Measurements from ENCODE around the gene SLC8A1. TPM values are rescaled to one million over a fixed set of nuclear protein-coding genes. Genes with fewer than 3 reads are reported as not detected.

SLC8A1 gene
- total RNA-seq, 1 experiment from 2014 or later = 1.6 TPM

DNA sequence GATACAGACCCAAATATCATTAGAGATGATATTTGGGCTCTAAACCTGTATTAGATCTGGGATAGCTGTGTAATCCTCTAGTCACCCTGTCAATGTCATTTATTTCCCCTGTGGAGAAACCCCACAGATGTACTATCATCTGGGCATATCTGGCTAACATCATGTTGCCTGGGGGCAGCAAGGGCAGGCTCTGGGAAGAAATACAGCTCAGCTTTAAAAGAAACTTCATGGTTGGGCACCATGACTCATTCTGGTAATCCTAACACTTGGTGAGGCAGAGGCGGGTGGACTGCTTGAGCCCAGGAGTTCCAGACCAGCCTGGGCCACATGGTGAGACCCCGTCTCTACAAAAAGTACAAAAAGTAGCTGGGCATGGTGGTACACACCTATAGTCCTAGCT, 282.5 kb downstream of the SLC8A1 start:
- no TSS peak for BruUV-seq (replicated peaks)
- peak; percentile 8 for DNase-seq (ENCODE audit: unreplicated experiment)
- Mint-ChIP-seq H3K27me3 (ENCODE audit: insufficient read depth, unreplicated experiment) (no peaks in the 10 kb centered on the region), H3K27ac (ENCODE audit: low read depth, unreplicated experiment) (no peak overlapping the region), H3K4me1 (ENCODE audit: insufficient read depth, unreplicated experiment) (no peaks in the 10 kb centered on the region), H3K36me3 (ENCODE audit: insufficient read depth, unreplicated experiment) (no peaks in the 10 kb centered on the region), H3K4me3 (ENCODE audit: unreplicated experiment) (no peak overlapping the region), H3K9me3 (ENCODE audit: unreplicated experiment) (no peaks in the 10 kb centered on the region)
- intact Hi-C loops (cut with micrococcal nuclease) = no loop called here
- ChIA-PET POLR2A (no interaction called here), CTCF (no interaction called here)
- TF ChIP-seq, protein P1, sequence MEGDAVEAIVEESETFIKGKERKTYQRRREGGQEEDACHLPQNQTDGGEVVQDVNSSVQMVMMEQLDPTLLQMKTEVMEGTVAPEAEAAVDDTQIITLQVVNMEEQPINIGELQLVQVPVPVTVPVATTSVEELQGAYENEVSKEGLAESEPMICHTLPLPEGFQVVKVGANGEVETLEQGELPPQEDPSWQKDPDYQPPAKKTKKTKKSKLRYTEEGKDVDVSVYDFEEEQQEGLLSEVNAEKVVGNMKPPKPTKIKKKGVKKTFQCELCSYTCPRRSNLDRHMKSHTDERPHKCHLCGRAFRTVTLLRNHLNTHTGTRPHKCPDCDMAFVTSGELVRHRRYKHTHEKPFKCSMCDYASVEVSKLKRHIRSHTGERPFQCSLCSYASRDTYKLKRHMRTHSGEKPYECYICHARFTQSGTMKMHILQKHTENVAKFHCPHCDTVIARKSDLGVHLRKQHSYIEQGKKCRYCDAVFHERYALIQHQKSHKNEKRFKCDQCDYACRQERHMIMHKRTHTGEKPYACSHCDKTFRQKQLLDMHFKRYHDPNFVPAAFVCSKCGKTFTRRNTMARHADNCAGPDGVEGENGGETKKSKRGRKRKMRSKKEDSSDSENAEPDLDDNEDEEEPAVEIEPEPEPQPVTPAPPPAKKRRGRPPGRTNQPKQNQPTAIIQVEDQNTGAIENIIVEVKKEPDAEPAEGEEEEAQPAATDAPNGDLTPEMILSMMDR (IDR thresholded peaks at IDR 0.05; ENCODE audit: unreplicated experiment) = no peak

DNA sequence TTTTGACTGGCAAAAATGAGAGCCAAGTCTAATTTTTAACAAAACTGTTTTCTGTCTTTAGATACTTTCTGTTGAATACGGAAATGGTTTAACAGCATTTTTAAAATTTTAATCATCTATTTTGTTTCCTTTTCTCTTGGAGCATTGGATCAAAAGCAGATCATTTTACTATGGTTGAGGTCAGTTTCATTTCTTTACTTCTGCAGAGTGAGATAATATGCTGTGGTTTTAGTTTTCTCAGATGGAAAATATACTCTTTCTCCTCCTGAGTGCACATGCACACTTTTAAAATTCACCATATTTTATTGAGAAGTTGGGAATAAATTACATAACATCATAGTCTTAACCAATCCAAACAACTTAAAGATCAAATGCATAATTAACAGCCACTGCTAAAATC, 283.3 kb downstream of the SLC8A1 start:
- TF ChIP-seq, protein P1 (IDR thresholded peaks at IDR 0.05; ENCODE audit: unreplicated experiment) = no peak
- ChIA-PET POLR2A (no interaction called here), CTCF (interaction anchor here (0.6 kb wide), 1 partner anchor 1530 kb away, joined by 4 read pairs; no protein-coding TSS in a partner anchor)
- no peak for DNase-seq (ENCODE audit: unreplicated experiment)
- Mint-ChIP-seq H3K9me3 (ENCODE audit: unreplicated experiment) (no peaks in the 10 kb centered on the region), H3K27me3 (ENCODE audit: insufficient read depth, unreplicated experiment) (no peaks in the 10 kb centered on the region), H3K27ac (ENCODE audit: low read depth, unreplicated experiment) (no peak overlapping the region), H3K4me1 (ENCODE audit: insufficient read depth, unreplicated experiment) (no peaks in the 10 kb centered on the region), H3K4me3 (ENCODE audit: unreplicated experiment) (no peak overlapping the region), H3K36me3 (ENCODE audit: insufficient read depth, unreplicated experiment) (no peaks in the 10 kb centered on the region)
- intact Hi-C loops (cut with micrococcal nuclease) = no loop called here
- no TSS peak for BruUV-seq (replicated peaks)

DNA sequence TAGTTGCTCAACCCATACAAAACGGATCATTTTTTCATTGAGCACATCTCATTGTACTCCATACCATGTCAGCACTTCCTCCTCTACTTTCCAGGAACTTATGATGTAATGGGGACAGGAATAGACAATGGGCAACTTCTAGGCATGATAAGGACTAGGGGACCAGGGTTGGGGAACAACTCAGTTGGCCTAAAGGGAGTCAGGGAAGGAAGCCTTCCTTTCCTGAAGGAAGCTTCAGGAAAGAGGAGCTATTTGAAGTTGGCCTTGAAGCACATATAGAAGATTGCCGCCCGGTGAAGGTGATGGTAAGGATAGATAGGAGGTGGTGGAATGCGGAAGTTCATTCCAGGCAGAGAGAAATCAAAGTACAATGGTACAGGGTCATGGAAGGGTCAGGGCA, 283.9 kb downstream of the SLC8A1 start:
- ChIA-PET CTCF (no interaction called here), POLR2A (interaction anchor here (0.6 kb wide), 1 partner anchor 894 kb away, joined by 3 read pairs; no protein-coding TSS in a partner anchor)
- BruUV-seq (replicated peaks) = no TSS peak
- DNase-seq (ENCODE audit: unreplicated experiment) = no peak
- no peaks in the 10 kb centered on the region for H3K9me3 Mint-ChIP-seq (ENCODE audit: unreplicated experiment)
- no peaks in the 10 kb centered on the region for H3K27me3 Mint-ChIP-seq (ENCODE audit: insufficient read depth, unreplicated experiment)
- no peaks in the 10 kb centered on the region for H3K36me3 Mint-ChIP-seq (ENCODE audit: insufficient read depth, unreplicated experiment)
- no peaks in the 10 kb centered on the region for H3K4me1 Mint-ChIP-seq (ENCODE audit: insufficient read depth, unreplicated experiment)
- TF ChIP-seq, protein P1 (IDR thresholded peaks at IDR 0.05; ENCODE audit: unreplicated experiment) = no peak
- H3K27ac Mint-ChIP-seq (ENCODE audit: low read depth, unreplicated experiment) = no peak overlapping the region
- H3K4me3 Mint-ChIP-seq (ENCODE audit: unreplicated experiment) = no peak overlapping the region
- intact Hi-C loops (cut with micrococcal nuclease) = no loop called here

DNA sequence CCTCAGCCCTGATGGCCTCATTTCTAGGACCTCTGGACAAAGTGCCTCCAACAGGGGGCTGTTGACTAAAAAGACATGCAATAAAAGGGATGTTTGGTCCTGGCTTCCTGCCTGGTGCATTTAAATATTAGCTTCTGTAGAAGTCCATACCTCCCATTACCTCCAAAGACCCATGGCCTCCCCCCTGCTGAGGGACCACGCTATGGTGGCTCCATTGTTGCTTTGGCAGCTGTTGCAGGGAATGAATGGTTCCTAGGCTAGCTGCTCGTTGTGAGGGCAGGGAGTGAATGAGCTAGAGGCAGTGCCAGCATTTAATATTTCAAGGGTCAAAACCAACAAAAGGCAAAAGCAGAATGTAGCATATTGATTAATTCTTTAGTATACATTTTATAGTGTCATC, 285.9 kb downstream of the SLC8A1 start:
- CTCF ChIA-PET = interaction anchor here (0.7 kb wide), 1 partner anchor 80 kb away, joined by 4 read pairs; no protein-coding TSS in a partner anchor
- POLR2A ChIA-PET = no interaction called here
- H3K27me3 Mint-ChIP-seq (ENCODE audit: insufficient read depth, unreplicated experiment) = no peaks in the 10 kb centered on the region

More for the DNA sequence above, 285.9 kb downstream of the SLC8A1 start:
- no peaks in the 10 kb centered on the region for H3K4me1 Mint-ChIP-seq (ENCODE audit: insufficient read depth, unreplicated experiment)
- intact Hi-C loops (cut with micrococcal nuclease) = no loop called here
- no TSS peak for BruUV-seq (replicated peaks)
- H3K27ac Mint-ChIP-seq (ENCODE audit: low read depth, unreplicated experiment) = no peak overlapping the region
- DNase-seq (ENCODE audit: unreplicated experiment) = no peak
- no peaks in the 10 kb centered on the region for H3K9me3 Mint-ChIP-seq (ENCODE audit: unreplicated experiment)
- H3K36me3 Mint-ChIP-seq (ENCODE audit: insufficient read depth, unreplicated experiment) = no peaks in the 10 kb centered on the region
- no peak overlapping the region for H3K4me3 Mint-ChIP-seq (ENCODE audit: unreplicated experiment)
- TF ChIP-seq, protein P1 (IDR thresholded peaks at IDR 0.05; ENCODE audit: unreplicated experiment) = no peak
